Measurements from ENCODE around the gene TBX1. TPM values are rescaled to one million over a fixed set of nuclear protein-coding genes. Genes with fewer than 3 reads are reported as not detected.

Gene TBX1
- total RNA-seq, 1 donor from 2014 or later = 6.8 TPM

DNA sequence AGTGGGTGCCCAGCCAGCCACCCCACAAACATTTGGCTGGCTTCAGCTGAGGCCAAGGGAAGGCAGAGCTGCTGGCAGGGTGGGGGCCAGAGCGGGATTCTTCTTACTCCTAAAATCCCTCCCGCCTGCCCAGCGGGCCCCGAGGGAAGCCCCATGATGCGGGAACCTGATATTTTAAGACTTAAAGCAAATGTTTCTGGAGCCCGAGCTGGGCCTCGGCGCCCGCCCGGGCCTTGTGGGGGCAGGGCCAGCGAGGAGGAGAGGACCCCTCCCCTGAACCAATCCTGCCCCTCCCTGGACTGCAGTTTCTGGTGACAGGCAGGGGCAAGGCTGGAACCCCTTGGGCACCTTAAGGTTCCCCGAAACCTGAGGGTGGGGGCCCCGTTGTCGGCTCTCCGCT is 20.0 kb upstream of the TBX1 start:
- H3K27ac Mint-ChIP-seq (ENCODE audit: unreplicated experiment) = no peak overlapping the region
- Histone ChIP-seq H3K79me2 (ENCODE audit: insufficient read depth, low read length) (no peaks in the 10 kb centered on the region), H3K4me1 (ENCODE audit: insufficient read depth, low read length) (no peaks in the 10 kb centered on the region), H3K4me2 (ENCODE audit: low read length) (no peak overlapping the region), H3K4me3 (ENCODE audit: insufficient read depth, low read depth, low read length) (no peak overlapping the region), H3K9ac (ENCODE audit: low read length) (no peak overlapping the region), H4K20me1 (ENCODE audit: insufficient read depth, low read length) (no peaks in the 10 kb centered on the region), H3K36me3 (ENCODE audit: insufficient read depth, low read length) (no peaks in the 10 kb centered on the region), H2AFZ (ENCODE audit: low read depth, low read length) (no peak overlapping the region), H3K27ac (ENCODE audit: low read depth, low read length) (no peak overlapping the region), H3K9me3 (ENCODE audit: insufficient read depth, low read depth, low read length) (no peaks in the 10 kb centered on the region), H3K27me3 (ENCODE audit: insufficient read depth, low read length) (no peaks in the 10 kb centered on the region)
- no peak for TF ChIP-seq EZH2 (IDR thresholded peaks at IDR 0.05; ENCODE audit: insufficient read depth, low read length)
- TF ChIP-seq, protein P1, sequence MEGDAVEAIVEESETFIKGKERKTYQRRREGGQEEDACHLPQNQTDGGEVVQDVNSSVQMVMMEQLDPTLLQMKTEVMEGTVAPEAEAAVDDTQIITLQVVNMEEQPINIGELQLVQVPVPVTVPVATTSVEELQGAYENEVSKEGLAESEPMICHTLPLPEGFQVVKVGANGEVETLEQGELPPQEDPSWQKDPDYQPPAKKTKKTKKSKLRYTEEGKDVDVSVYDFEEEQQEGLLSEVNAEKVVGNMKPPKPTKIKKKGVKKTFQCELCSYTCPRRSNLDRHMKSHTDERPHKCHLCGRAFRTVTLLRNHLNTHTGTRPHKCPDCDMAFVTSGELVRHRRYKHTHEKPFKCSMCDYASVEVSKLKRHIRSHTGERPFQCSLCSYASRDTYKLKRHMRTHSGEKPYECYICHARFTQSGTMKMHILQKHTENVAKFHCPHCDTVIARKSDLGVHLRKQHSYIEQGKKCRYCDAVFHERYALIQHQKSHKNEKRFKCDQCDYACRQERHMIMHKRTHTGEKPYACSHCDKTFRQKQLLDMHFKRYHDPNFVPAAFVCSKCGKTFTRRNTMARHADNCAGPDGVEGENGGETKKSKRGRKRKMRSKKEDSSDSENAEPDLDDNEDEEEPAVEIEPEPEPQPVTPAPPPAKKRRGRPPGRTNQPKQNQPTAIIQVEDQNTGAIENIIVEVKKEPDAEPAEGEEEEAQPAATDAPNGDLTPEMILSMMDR (IDR thresholded peaks at IDR 0.05; ENCODE audit: insufficient read depth, low read depth, low read length) = no peak
- DNase-seq (ENCODE audit: low read depth) (no peak), FAIRE-seq (no peak)
- H3K4me1 Mint-ChIP-seq (ENCODE audit: low read depth, unreplicated experiment) = no peaks in the 10 kb centered on the region
- no peak overlapping the region for H3K4me3 Mint-ChIP-seq (ENCODE audit: unreplicated experiment)
- no peaks in the 10 kb centered on the region for H3K36me3 Mint-ChIP-seq (ENCODE audit: low read depth, unreplicated experiment)
- H3K9me3 Mint-ChIP-seq (ENCODE audit: unreplicated experiment) = no peaks in the 10 kb centered on the region
- peaks cover 12% of the 10 kb centered on the region for H3K27me3 Mint-ChIP-seq (ENCODE audit: low read depth, unreplicated experiment)

DNA sequence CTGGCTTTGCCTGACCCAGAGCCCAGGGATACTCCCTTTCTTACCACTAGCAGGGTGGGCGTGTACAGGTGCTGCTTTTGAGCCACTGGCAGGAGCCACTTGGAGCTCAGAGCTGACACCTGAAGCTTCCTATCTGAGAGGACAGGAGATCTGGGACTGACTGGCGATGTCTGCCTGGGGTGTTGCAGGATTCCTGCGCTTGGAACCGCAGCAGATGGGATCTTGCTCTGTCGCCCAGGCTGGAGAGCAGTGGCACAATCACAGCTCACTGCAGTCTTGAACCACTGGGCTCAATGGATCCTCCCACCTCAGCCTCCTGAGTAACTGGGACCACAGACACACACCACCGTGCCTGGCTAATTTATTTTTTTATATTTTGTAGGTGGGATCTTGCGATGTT is 19.5 kb upstream of the TBX1 start:
- no peaks in the 10 kb centered on the region for H4K20me1 ChIP-seq (ENCODE audit: insufficient read depth, low read length)
- no peaks in the 10 kb centered on the region for H3K4me1 ChIP-seq (ENCODE audit: insufficient read depth, low read length)
- DNase-seq (ENCODE audit: low read depth) (no peak), FAIRE-seq (no peak)
- Mint-ChIP-seq H3K4me3 (ENCODE audit: unreplicated experiment) (no peak overlapping the region), H3K36me3 (ENCODE audit: low read depth, unreplicated experiment) (no peaks in the 10 kb centered on the region), H3K9me3 (ENCODE audit: unreplicated experiment) (no peaks in the 10 kb centered on the region), H3K4me1 (ENCODE audit: low read depth, unreplicated experiment) (no peaks in the 10 kb centered on the region), H3K27me3 (ENCODE audit: low read depth, unreplicated experiment) (peaks cover 10% of the 10 kb centered on the region), H3K27ac (ENCODE audit: unreplicated experiment) (no peak overlapping the region)
- no peaks in the 10 kb centered on the region for H3K36me3 ChIP-seq (ENCODE audit: insufficient read depth, low read length)
- H3K27me3 ChIP-seq (ENCODE audit: insufficient read depth, low read length) = no peaks in the 10 kb centered on the region
- TF ChIP-seq EZH2 (IDR thresholded peaks at IDR 0.05; ENCODE audit: insufficient read depth, low read length) = no peak
- TF ChIP-seq, protein P1 (IDR thresholded peaks at IDR 0.05; ENCODE audit: insufficient read depth, low read depth, low read length) = no peak
- H3K4me3 ChIP-seq (ENCODE audit: insufficient read depth, low read depth, low read length) = no peak overlapping the region
- H2AFZ ChIP-seq (ENCODE audit: low read depth, low read length) = no peak overlapping the region
- H3K79me2 ChIP-seq (ENCODE audit: insufficient read depth, low read length) = no peaks in the 10 kb centered on the region
- no peak overlapping the region for H3K4me2 ChIP-seq (ENCODE audit: low read length)
- H3K27ac ChIP-seq (ENCODE audit: low read depth, low read length) = no peak overlapping the region
- no peaks in the 10 kb centered on the region for H3K9me3 ChIP-seq (ENCODE audit: insufficient read depth, low read depth, low read length)
- H3K9ac ChIP-seq (ENCODE audit: low read length) = no peak overlapping the region

DNA sequence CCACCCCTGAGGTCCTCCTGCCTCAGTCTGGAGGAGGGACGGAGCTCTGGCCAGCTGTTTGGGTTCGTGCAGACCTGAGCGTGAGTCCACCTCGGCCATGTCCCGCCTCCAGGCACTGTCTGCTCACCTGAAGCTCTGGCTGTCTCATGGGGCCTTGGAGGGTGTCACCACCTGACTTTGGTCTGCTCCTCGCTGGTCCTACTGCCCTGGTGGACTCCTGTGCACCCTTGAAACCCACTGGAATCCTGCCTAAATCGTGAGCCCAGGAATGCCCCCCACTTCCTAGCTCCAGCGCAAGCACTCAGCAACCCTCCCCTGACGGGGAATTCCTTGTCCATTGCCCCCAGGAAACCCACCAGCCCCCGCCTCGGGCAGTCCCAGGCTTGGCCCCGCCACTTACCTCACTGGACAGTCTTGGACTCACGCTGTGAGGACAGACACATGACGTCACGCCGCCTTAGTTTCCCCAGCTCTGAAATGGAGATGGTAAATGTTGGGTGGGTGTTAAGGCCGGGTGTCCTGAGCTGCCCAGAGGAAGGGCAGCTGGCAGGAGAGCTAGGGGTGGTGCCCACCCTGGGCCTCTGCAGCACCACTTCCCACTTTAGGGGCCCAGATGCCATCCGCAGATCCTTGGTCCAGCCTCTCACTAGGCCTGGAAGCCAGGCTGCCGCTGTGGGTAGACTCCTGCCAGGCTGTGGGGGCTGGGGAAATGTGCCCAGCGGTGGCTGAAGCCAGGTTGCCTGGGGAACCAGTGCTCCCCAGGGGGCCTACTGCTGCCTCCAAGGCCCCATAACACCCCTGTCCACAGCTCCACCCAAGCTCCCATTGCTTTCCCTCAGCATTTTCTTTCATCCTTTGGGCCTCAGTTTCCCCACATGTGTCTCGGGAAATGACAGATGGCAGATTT is 18.2 kb upstream of the TBX1 start:
- peaks cover 10% of the 10 kb centered on the region for H3K27me3 Mint-ChIP-seq (ENCODE audit: low read depth, unreplicated experiment)
- H3K4me1 Mint-ChIP-seq (ENCODE audit: low read depth, unreplicated experiment) = no peaks in the 10 kb centered on the region
- no peak overlapping the region for H3K4me3 Mint-ChIP-seq (ENCODE audit: unreplicated experiment)
- H3K4me1 ChIP-seq (ENCODE audit: insufficient read depth, low read length) = no peaks in the 10 kb centered on the region
- no peaks in the 10 kb centered on the region for H3K36me3 ChIP-seq (ENCODE audit: insufficient read depth, low read length)
- H3K4me3 ChIP-seq (ENCODE audit: insufficient read depth, low read depth, low read length) = no peak overlapping the region
- H3K9ac ChIP-seq (ENCODE audit: low read length) = no peak overlapping the region
- FAIRE-seq (no peak), DNase-seq (ENCODE audit: low read depth) (no peak)
- H3K36me3 Mint-ChIP-seq (ENCODE audit: low read depth, unreplicated experiment) = no peaks in the 10 kb centered on the region
- no peak overlapping the region for H3K4me2 ChIP-seq (ENCODE audit: low read length)
- H3K27me3 ChIP-seq (ENCODE audit: insufficient read depth, low read length) = no peaks in the 10 kb centered on the region
- no peaks in the 10 kb centered on the region for H4K20me1 ChIP-seq (ENCODE audit: insufficient read depth, low read length)
- H3K79me2 ChIP-seq (ENCODE audit: insufficient read depth, low read length) = no peaks in the 10 kb centered on the region
- H3K27ac Mint-ChIP-seq (ENCODE audit: unreplicated experiment) = no peak overlapping the region
- H2AFZ ChIP-seq (ENCODE audit: low read depth, low read length) = no peak overlapping the region
- H3K9me3 Mint-ChIP-seq (ENCODE audit: unreplicated experiment) = no peaks in the 10 kb centered on the region
- H3K27ac ChIP-seq (ENCODE audit: low read depth, low read length) = no peak overlapping the region
- no peak for TF ChIP-seq EZH2 (IDR thresholded peaks at IDR 0.05; ENCODE audit: insufficient read depth, low read length)
- TF ChIP-seq, protein P1 (IDR thresholded peaks at IDR 0.05; ENCODE audit: insufficient read depth, low read depth, low read length) = no peak
- no peaks in the 10 kb centered on the region for H3K9me3 ChIP-seq (ENCODE audit: insufficient read depth, low read depth, low read length)

Measured in astrocyte (in vitro differentiated cells and primary cell).